K562 (cell line): ENCODE measurements around the gene EME1. TPM values are rescaled to one million over a fixed set of nuclear protein-coding genes. Genes with fewer than 3 reads are reported as not detected.

Experiments used
- ATAC-seq: fragments of 200-7000 bp; cut with Tn5 transposase; 3 replicates; pipeline ENCODE4 v1.9.1; 2020; ENCODE audit warnings: moderate library complexity
- BruUV-seq: library from RNA; stranded (reverse); fragments of 400-500 nt; replicated peaks from 2 replicates; lab custom pipeline; 2021; lab: Mats Ljungman, UMichigan
- CTCF ChIA-PET: fragments of 300-600 bp; formaldehyde crosslinking; extraction: SDS; loops from one replicate; lab custom pipeline; 2021; ENCODE audit warnings: low intra/inter-chr PET ratio; lab: Yijun Ruan, JAX
- POLR2A ChIA-PET: fragments of 300-600, 350-650 bp; sonication (Branson Sonifier 250); formaldehyde crosslinking; extraction: SDS; loops from one replicate; lab custom pipeline; 2021; ENCODE audit warnings: antibody characterized with exemption, inconsistent platforms; lab: Yijun Ruan, JAX
- DNase-seq, 4 experiments: peaks; one replicate each; pipeline versions ENCODE4 v3.0.0 to v3.0.0-alpha.2; 2011 to 2018; ENCODE audit warnings: low spot score in 3 of 4, mixed read lengths in 3 of 4; ENCODE audit errors: extremely low read depth in 1 of 4
- FAIRE-seq: peaks from 2 replicates; lab custom pipeline; 2011; peaks lifted over from hg19 to GRCh38; lab: Jason Lieb, UNC
- H2AFZ ChIP-seq: 2 replicates; pipeline ENCODE4 v1.6.0; 2011; ENCODE audit warnings: low read depth, low read length, control low read depth, inconsistent platforms
- H3K27ac ChIP-seq: fragments of 200-600 bp; 3 replicates; pipeline ENCODE4 v1.8.0; 2011; ENCODE audit warnings: low read depth, mild to moderate bottlenecking, control low read depth, inconsistent platforms, low read length, moderate library complexity, mixed read lengths; ENCODE audit errors: extremely low read depth
- H3K27me3 ChIP-seq, 2 experiments: fragments of 300-600 bp in 1 of 2; 2 replicates in 1 of 2; 3 replicates in 1 of 2; pipeline versions ENCODE4 v1.6.0 to v1.8.0; 2011; ENCODE audit warnings: inconsistent platforms in 2 of 2, low read length in 2 of 2, mild to moderate bottlenecking in 1 of 2, mixed read lengths in 1 of 2, moderate library complexity in 1 of 2; ENCODE audit not compliant: control insufficient read depth in 2 of 2, insufficient read depth in 2 of 2
- H3K36me3 ChIP-seq: fragments of 300-600 bp; 3 replicates; pipeline ENCODE4 v1.8.0; 2011; ENCODE audit warnings: mild to moderate bottlenecking, low read length, inconsistent platforms; ENCODE audit not compliant: control insufficient read depth, insufficient read depth
- H3K4me1 ChIP-seq, 2 experiments: fragments of 200-600 bp in 1 of 2; replicated peaks in 1 of 2; 2 replicates in 1 of 2; 3 replicates in 1 of 2; pipeline versions ENCODE4 v1.5.1 to v1.8.0; 2011; ENCODE audit warnings: inconsistent platforms in 2 of 2, low read length in 2 of 2, mild to moderate bottlenecking in 1 of 2, mixed read lengths in 1 of 2, moderate library complexity in 1 of 2; ENCODE audit not compliant: control insufficient read depth in 2 of 2, insufficient read depth in 2 of 2
- H3K4me2 ChIP-seq: 2 replicates; pipeline ENCODE4 v1.6.1; 2011; ENCODE audit warnings: low read length, control low read depth, inconsistent platforms, mixed read lengths; ENCODE audit not compliant: insufficient read depth
- H3K4me3 ChIP-seq: fragments of 200-600 bp; sonication (generic), shearing (Covaris generic); 2 replicates; pipeline ENCODE4 v1.5.1; 2016; ENCODE audit warnings: control low read depth, inconsistent platforms
- H3K79me2 ChIP-seq: fragments of 200-600 bp; 3 replicates; pipeline ENCODE4 v1.8.0; 2011; ENCODE audit warnings: low read length, inconsistent platforms; ENCODE audit not compliant: control insufficient read depth, insufficient read depth
- H3K9ac ChIP-seq, 2 experiments: 2 replicates each; pipeline versions ENCODE4 v1.6.0 to v1.6.1; 2011; ENCODE audit warnings: low read depth in 2 of 2, low read length in 2 of 2, control low read depth in 1 of 2, inconsistent platforms in 1 of 2, mild to moderate bottlenecking in 1 of 2, mixed read lengths in 1 of 2; ENCODE audit not compliant: insufficient read depth in 1 of 2
- H3K9me1 ChIP-seq: one replicate; pipeline ENCODE4 v1.6.0; 2011; ENCODE audit warnings: inconsistent platforms, mild to moderate bottlenecking, low read length, moderate library complexity; ENCODE audit not compliant: control insufficient read depth, insufficient read depth
- H3K9me3 ChIP-seq: replicated peaks from 2 replicates; pipeline ENCODE4 v1.5.1; 2011; ENCODE audit warnings: low read depth, low read length, inconsistent platforms; ENCODE audit not compliant: control insufficient read depth, insufficient read depth
- H4K20me1 ChIP-seq: replicated peaks from 2 replicates; pipeline ENCODE4 v1.6.1; 2011; ENCODE audit warnings: low read length, inconsistent platforms, mixed read lengths; ENCODE audit not compliant: control insufficient read depth, insufficient read depth
- AFF1 ChIP-seq, 2 experiments: fragments of 450-650 bp; IDR thresholded peaks; 2 replicates each; pipeline ENCODE4 v1.6.1; 2018; ENCODE audit warnings: mild to moderate bottlenecking in 2 of 2, low read depth in 1 of 2; ENCODE audit not compliant: partially characterized antibody in 2 of 2
- NFIX ChIP-seq: fragments of 250-450 bp; sonication (Bioruptor Pico); IDR thresholded peaks from 2 replicates; pipeline ENCODE4 v1.4.0; 2020; ENCODE audit warnings: low read depth, mild to moderate bottlenecking, moderate library complexity
- SMARCA5 ChIP-seq: fragments of 450-650 bp; IDR thresholded peaks from 2 replicates; pipeline ENCODE4 v1.6.1; 2016
- TRIM28 ChIP-seq: fragments of 450-650 bp; IDR thresholded peaks from 2 replicates; pipeline ENCODE4 v1.6.1; 2017
- ZC3H11A ChIP-seq: IDR thresholded peaks from 2 replicates; pipeline ENCODE4 v1.6.1; 2012; ENCODE audit warnings: low read depth, low read length, improper control_type of control experiment
- ZEB2 ChIP-seq: fragments of 450-650 bp; IDR thresholded peaks from 2 replicates; pipeline ENCODE4 v1.6.1; 2016
- WGBS: fragments of 100-300 bp; shearing (Covaris generic); methylation state at CpG from one replicate; pipeline ENCODE4 v1.1.6; 2016; ENCODE audit warnings: low coverage, mixed read lengths; ENCODE audit not compliant: insufficient coverage; ENCODE audit errors: missing lambda C conversion rate; 5-methylcytosine and 5-hydroxymethylcytosine counted together
- in situ Hi-C: fragments of 300-500 bp; cut with MboI; formaldehyde crosslinking; loops from 4 replicates; pipeline ENCODE4 v1.15.0; 2018; ENCODE audit warnings: inconsistent platforms, mixed read lengths
- intact Hi-C: fragments of 100-400 bp; cut with micrococcal nuclease; formaldehyde crosslinking; loops from 2 replicates; pipeline ENCODE4 v1.14.2; 2022
- polyA plus RNA-seq, 8 experiments: library from polyadenylated mRNA; depleted of rRNA in 4 of 8; stranded (reverse) in 5 of 8; unstranded in 3 of 8; fragments of >200 nt; fragmentation: Nextera tagmentation in 2 of 8; fragmentation: Illumina TruSeq in 1 of 8; extraction: Ambion mirVana in 2 of 8; extraction: Trizol in 1 of 8; gene quantifications; 2 replicates each; pipeline versions ENCODE4 v1.2.1 to v1.2.3, GENCODE V29; 2011 to 2014; ENCODE audit warnings: inconsistent platforms in 1 of 8, missing spikeins in 1 of 8
- total RNA-seq, 7 experiments: library from RNA; depleted of rRNA in 6 of 7; stranded (reverse); fragments of >200 nt in 6 of 7; fragmentation: Illumina TruSeq in 2 of 7; extraction: Trizol in 2 of 7; gene quantifications; 2 replicates each; pipeline versions ENCODE4 v1.2.1 to v1.2.3, GENCODE V29; 2011 to 2021; ENCODE audit warnings: low replicate concordance in 1 of 7

EME1 gene
- total and polyA plus RNA-seq, 9 of the 15 experiments (the other 6 are each of a cell fraction or from before 2014, with no cell fraction given) = 14.6 to 44.1 (median 24.0) TPM

- intact Hi-C loops = no loop called here
- H3K4me3 ChIP-seq = no peak overlapping the region
- H3K27me3 ChIP-seq = no peaks in the 10 kb centered on the region
- BruUV-seq = no TSS peak
- H4K20me1 ChIP-seq = 0 out of 2 replicates have a peak, but pooled peaks cover 4% of the 10 kb centered on the region
- no peak for TF ChIP-seq AFF1 (IDR thresholded peaks at IDR 0.05; ENCODE audit: low read depth in 1 of 2, partially characterized antibody in 2 of 2)
- TF ChIP-seq ZC3H11A = no peak
- no peak for TF ChIP-seq NFIX (CRISPR knock-in tag)
- no peak for TF ChIP-seq ZEB2
- no peak for TF ChIP-seq TRIM28
- no peak for TF ChIP-seq SMARCA5
- no peak overlapping the region for H2AFZ ChIP-seq
- no peak overlapping the region for H3K4me2 ChIP-seq
- FAIRE-seq (no peak), DNase-seq (no peak), ATAC-seq (no peak)
- H3K9me1 ChIP-seq = no peaks in the 10 kb centered on the region
- 78% methylated on average over 1 of the region's 1 CpG for WGBS
- H3K9ac ChIP-seq = no peak overlapping the region
- ChIA-PET POLR2A (interaction anchor here (0.7 to 2.3 kb wide), 4 partner anchors 8 to 65 kb away, joined by 3 to 11 read pairs (median 6); partner anchors contain the start of gene LRRC59), CTCF (no interaction called here)
- no peaks in the 10 kb centered on the region; the same call in 1 of the 2 replicates for H3K9me3 ChIP-seq
- peaks cover 11% of the 10 kb centered on the region in 2 experiments for H3K4me1 ChIP-seq
- H3K79me2 ChIP-seq = peaks cover 25% of the 10 kb centered on the region
- H3K27ac ChIP-seq = no peak overlapping the region
- in situ Hi-C loops = no loop called here
- H3K36me3 ChIP-seq = peaks cover 71% of the 10 kb centered on the region
Observed at GRCh38 chr17:50367401-50367800, 5.6 kb upstream of the EME1 start.
